Mesodermal cell (in vitro differentiated cells): ENCODE measurements around the gene PIK3CD.
"Not testable (repeated sequence)": the region's sequence is repeated elsewhere in the genome, so short reads cannot be mapped to it uniquely, and the experiment has no call there.

Experiments
- H3K27ac ChIP-seq: 2 replicates; pipeline ENCODE4 v1.7.0; 2013; ENCODE audit warnings: mild to moderate bottlenecking, low read depth, low read length, moderate library complexity; ENCODE audit not compliant: severe bottlenecking
- H3K36me3 ChIP-seq: 2 replicates; pipeline ENCODE4 v1.7.1; 2013; ENCODE audit warnings: mild to moderate bottlenecking, low read length, moderate library complexity; ENCODE audit not compliant: control insufficient read depth, insufficient read depth
- H3K4me1 ChIP-seq: one replicate; pipeline ENCODE4 v1.7.1; 2013; ENCODE audit warnings: mild to moderate bottlenecking, low read length; ENCODE audit not compliant: insufficient read depth, control insufficient read depth, poor library complexity, severe bottlenecking
- H3K4me3 ChIP-seq: 2 replicates; pipeline ENCODE4 v1.7.0; 2013; ENCODE audit warnings: low read length, control low read depth, mild to moderate bottlenecking; ENCODE audit not compliant: insufficient read depth, poor library complexity, severe bottlenecking; ENCODE audit errors: extremely low read depth
- H3K9me3 ChIP-seq: 2 replicates; pipeline ENCODE4 v1.7.1; 2013; ENCODE audit warnings: mild to moderate bottlenecking, low read length, moderate library complexity; ENCODE audit not compliant: control insufficient read depth
- whole genome bisulfite sequencing, 2 experiments: methylation state at CpG; one replicate each; pipeline ENCODE4 v1.1.5; 2013; ENCODE audit warnings: missing lambda C conversion rate in 2 of 2; ENCODE audit not compliant: insufficient coverage in 2 of 2; 5-methylcytosine and 5-hydroxymethylcytosine counted together

The PIK3CD gene

GRCh38 chr1:9711466-9712020, 60.0 kb downstream of the PIK3CD start:
- 79 to 100% methylated on average over 3 to 4 of the region's 9 CpGs for whole genome bisulfite sequencing, 2 experiments
- no peak overlapping the region for H3K4me3 ChIP-seq
- H3K9me3 ChIP-seq, result no peaks in the 10 kb centered on the region
- peaks cover 8% of the 10 kb centered on the region for H3K36me3 ChIP-seq
- H3K4me1 ChIP-seq, result no peaks in the 10 kb centered on the region
- H3K27ac ChIP-seq, result no peak overlapping the region

- 87 to 94% methylated on average over 7 of the region's 7 CpGs for WGBS, 2 experiments
Measured at GRCh38 chr1:9712767-9713166, 61.2 kb downstream of the PIK3CD start.

GRCh38 chr1:9714257-9714718, 62.8 kb downstream of the PIK3CD start:
- WGBS, 2 experiments, result 47 to 51% methylated on average over 5 to 6 of the region's 6 CpGs
- H3K4me3 ChIP-seq, result no peak overlapping the region
- H3K27ac ChIP-seq, result no peak overlapping the region
- peaks cover 12% of the 10 kb centered on the region for H3K4me1 ChIP-seq
- no peaks in the 10 kb centered on the region for H3K9me3 ChIP-seq
- peaks cover 8% of the 10 kb centered on the region for H3K36me3 ChIP-seq

More at GRCh38 chr1:9712767-9713166, 61.2 kb downstream of the PIK3CD start:
- not testable (repeated sequence) for H3K27ac ChIP-seq, H3K4me3 ChIP-seq, H3K4me1 ChIP-seq, H3K36me3 ChIP-seq, H3K9me3 ChIP-seq

- Histone ChIP-seq H3K4me1 (peaks cover 16% of the 10 kb centered on the region), H3K4me3 (no peak overlapping the region), H3K36me3 (peaks cover 5% of the 10 kb centered on the region), H3K27ac (no peak overlapping the region), H3K9me3 (no peaks in the 10 kb centered on the region)
- WGBS, 2 experiments, result 94 to 95% methylated on average over 39 to 40 of the region's 40 CpGs
Measured at GRCh38 chr1:9715536-9716226, 64.2 kb downstream of the PIK3CD start.

- H3K4me3 ChIP-seq, result no peak overlapping the region
- H3K9me3 ChIP-seq, result no peaks in the 10 kb centered on the region
- WGBS, 2 experiments, result 95 to 96% methylated on average over 20 of the region's 29 CpGs
- peaks cover 5% of the 10 kb centered on the region for H3K36me3 ChIP-seq
- H3K4me1 ChIP-seq, result peaks cover 16% of the 10 kb centered on the region
- H3K27ac ChIP-seq, result no peak overlapping the region
Measured at GRCh38 chr1:9716404-9717192, 65.1 kb downstream of the PIK3CD start.

- 78 to 81% methylated on average over 19 to 21 of the region's 25 CpGs for WGBS, 2 experiments
- H3K36me3 ChIP-seq, result peaks cover 8% of the 10 kb centered on the region
Measured at GRCh38 chr1:9717193-9718005, 65.9 kb downstream of the PIK3CD start.

GRCh38 chr1:9718006-9718680, 66.6 kb downstream of the PIK3CD start:
- Histone ChIP-seq H3K36me3 (peaks cover 14% of the 10 kb centered on the region), H3K9me3 (no peaks in the 10 kb centered on the region), H3K4me3 (no peak overlapping the region), H3K4me1 (peaks cover 16% of the 10 kb centered on the region), H3K27ac (no peak overlapping the region)
- WGBS, 2 experiments, result 93 to 94% methylated on average over 3 to 6 of the region's 10 CpGs

More at GRCh38 chr1:9717193-9718005, 65.9 kb downstream of the PIK3CD start:
- Histone ChIP-seq H3K4me3 (no peak overlapping the region), H3K9me3 (no peaks in the 10 kb centered on the region), H3K4me1 (peaks cover 16% of the 10 kb centered on the region), H3K27ac (no peak overlapping the region)

GRCh38 chr1:9719978-9720722, 68.6 kb downstream of the PIK3CD start:
- H3K4me1 ChIP-seq, result peaks cover 16% of the 10 kb centered on the region
- 97 to 98% methylated on average over 27 to 29 of the region's 36 CpGs for WGBS, 2 experiments
- H3K36me3 ChIP-seq, result peaks cover 27% of the 10 kb centered on the region
- no peaks in the 10 kb centered on the region for H3K9me3 ChIP-seq
- no peak overlapping the region for H3K4me3 ChIP-seq
- no peak overlapping the region for H3K27ac ChIP-seq

GRCh38 chr1:9720785-9721605, 69.5 kb downstream of the PIK3CD start:
- no peak overlapping the region for H3K27ac ChIP-seq
- H3K9me3 ChIP-seq, result no peaks in the 10 kb centered on the region
- peaks cover 16% of the 10 kb centered on the region for H3K4me1 ChIP-seq
- no peak overlapping the region for H3K4me3 ChIP-seq
- H3K36me3 ChIP-seq, result peaks cover 27% of the 10 kb centered on the region
- WGBS, 2 experiments, result 94 to 97% methylated on average over 27 to 31 of the region's 34 CpGs
